Measurements from ENCODE around the gene EDC4. TPM values are rescaled to one million over a fixed set of nuclear protein-coding genes. Genes with fewer than 3 reads are reported as not detected.

The EDC4 gene
- total RNA-seq, 2 donors from 2014 or later, result 58.6 to 96.5 TPM

DNA sequence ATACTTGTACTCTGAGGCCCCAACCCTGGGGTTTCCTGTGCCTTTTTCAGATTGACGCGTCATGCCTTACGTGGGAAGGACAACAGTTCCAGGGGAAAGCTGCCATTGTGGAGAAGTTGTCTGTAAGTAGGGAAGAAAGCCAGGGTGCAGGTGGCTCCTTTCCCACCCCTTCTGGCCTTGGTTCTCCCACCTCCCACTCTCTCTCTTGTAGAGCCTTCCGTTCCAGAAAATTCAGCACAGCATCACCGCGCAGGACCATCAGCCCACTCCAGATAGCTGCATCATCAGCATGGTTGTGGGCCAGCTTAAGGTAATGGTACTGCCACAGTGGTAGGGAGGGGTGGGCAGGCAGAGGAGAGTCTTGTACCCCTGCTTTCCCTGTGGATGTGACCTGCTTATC, 4.6 kb upstream of the EDC4 start:
- H3K4me1 ChIP-seq, result peaks cover 3% of the 10 kb centered on the region
- no peak for DNase-seq
- no peak overlapping the region for H3K9ac ChIP-seq (ENCODE audit: low read depth in 2 of 2, low read length in 2 of 2)
- no peak overlapping the region for H3K27ac ChIP-seq
- TF ChIP-seq, protein P1, sequence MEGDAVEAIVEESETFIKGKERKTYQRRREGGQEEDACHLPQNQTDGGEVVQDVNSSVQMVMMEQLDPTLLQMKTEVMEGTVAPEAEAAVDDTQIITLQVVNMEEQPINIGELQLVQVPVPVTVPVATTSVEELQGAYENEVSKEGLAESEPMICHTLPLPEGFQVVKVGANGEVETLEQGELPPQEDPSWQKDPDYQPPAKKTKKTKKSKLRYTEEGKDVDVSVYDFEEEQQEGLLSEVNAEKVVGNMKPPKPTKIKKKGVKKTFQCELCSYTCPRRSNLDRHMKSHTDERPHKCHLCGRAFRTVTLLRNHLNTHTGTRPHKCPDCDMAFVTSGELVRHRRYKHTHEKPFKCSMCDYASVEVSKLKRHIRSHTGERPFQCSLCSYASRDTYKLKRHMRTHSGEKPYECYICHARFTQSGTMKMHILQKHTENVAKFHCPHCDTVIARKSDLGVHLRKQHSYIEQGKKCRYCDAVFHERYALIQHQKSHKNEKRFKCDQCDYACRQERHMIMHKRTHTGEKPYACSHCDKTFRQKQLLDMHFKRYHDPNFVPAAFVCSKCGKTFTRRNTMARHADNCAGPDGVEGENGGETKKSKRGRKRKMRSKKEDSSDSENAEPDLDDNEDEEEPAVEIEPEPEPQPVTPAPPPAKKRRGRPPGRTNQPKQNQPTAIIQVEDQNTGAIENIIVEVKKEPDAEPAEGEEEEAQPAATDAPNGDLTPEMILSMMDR (IDR thresholded peaks at IDR 0.05), result no peak
- intact Hi-C loops (cut with DNase I), result loop anchor here (10.0 kb wide), 1 partner anchor 53 kb away; no protein-coding TSS in a partner anchor
- H3K4me3 ChIP-seq, result no peak overlapping the region
- no peaks in the 10 kb centered on the region for H3K27me3 ChIP-seq
- H3K36me3 ChIP-seq, result no peaks in the 10 kb centered on the region
- no peaks in the 10 kb centered on the region for H3K9me3 ChIP-seq

GRCh38 chr16:67869653-67870052, 3.2 kb upstream of the EDC4 start:
- no peak overlapping the region for H3K4me3 ChIP-seq
- H3K9me3 ChIP-seq, result no peaks in the 10 kb centered on the region
- no peak for DNase-seq
- TF ChIP-seq, protein P1 (IDR thresholded peaks at IDR 0.05), result no peak
- no peak overlapping the region for H3K9ac ChIP-seq (ENCODE audit: low read depth in 2 of 2, low read length in 2 of 2)
- no peak overlapping the region for H3K27ac ChIP-seq
- intact Hi-C loops (cut with DNase I), result loop anchor here (10.0 kb wide), 1 partner anchor 55 kb away; no protein-coding TSS in a partner anchor
- peaks cover 12% of the 10 kb centered on the region for H3K4me1 ChIP-seq
- H3K27me3 ChIP-seq, result no peaks in the 10 kb centered on the region
- no peaks in the 10 kb centered on the region for H3K36me3 ChIP-seq

GRCh38 chr16:67871256-67871655, 1.6 kb upstream of the EDC4 start:
- TF ChIP-seq, protein P1 (IDR thresholded peaks at IDR 0.05), result no peak
- no peak overlapping the region for H3K27ac ChIP-seq
- H3K9me3 ChIP-seq, result no peaks in the 10 kb centered on the region
- no peak for DNase-seq
- no peak overlapping the region for H3K4me3 ChIP-seq
- no peak overlapping the region for H3K9ac ChIP-seq (ENCODE audit: low read depth in 2 of 2, low read length in 2 of 2)
- H3K4me1 ChIP-seq, result peaks cover 14% of the 10 kb centered on the region
- no peaks in the 10 kb centered on the region for H3K27me3 ChIP-seq
- intact Hi-C loops (cut with DNase I), result no loop called here
- H3K36me3 ChIP-seq, result no peaks in the 10 kb centered on the region

- TF ChIP-seq, protein P1 (IDR thresholded peaks at IDR 0.05), result no peak
- intact Hi-C loops (cut with DNase I), result no loop called here
- peak overlapping the region; percentile 100 for H3K4me3 ChIP-seq
- H3K9me3 ChIP-seq, result no peaks in the 10 kb centered on the region
- H3K36me3 ChIP-seq, result peaks cover 9% of the 10 kb centered on the region
- H3K27ac ChIP-seq, result peak overlapping the region; percentile 71
- no peaks in the 10 kb centered on the region for H3K27me3 ChIP-seq
- peak overlapping the region; percentile 93 to 97 for H3K9ac ChIP-seq (ENCODE audit: low read depth in 2 of 2, low read length in 2 of 2)
- H3K4me1 ChIP-seq, result peaks cover 14% of the 10 kb centered on the region
- no peak for DNase-seq
Measured at GRCh38 chr16:67872131-67872630, 671 bp upstream of the EDC4 start.

DNA sequence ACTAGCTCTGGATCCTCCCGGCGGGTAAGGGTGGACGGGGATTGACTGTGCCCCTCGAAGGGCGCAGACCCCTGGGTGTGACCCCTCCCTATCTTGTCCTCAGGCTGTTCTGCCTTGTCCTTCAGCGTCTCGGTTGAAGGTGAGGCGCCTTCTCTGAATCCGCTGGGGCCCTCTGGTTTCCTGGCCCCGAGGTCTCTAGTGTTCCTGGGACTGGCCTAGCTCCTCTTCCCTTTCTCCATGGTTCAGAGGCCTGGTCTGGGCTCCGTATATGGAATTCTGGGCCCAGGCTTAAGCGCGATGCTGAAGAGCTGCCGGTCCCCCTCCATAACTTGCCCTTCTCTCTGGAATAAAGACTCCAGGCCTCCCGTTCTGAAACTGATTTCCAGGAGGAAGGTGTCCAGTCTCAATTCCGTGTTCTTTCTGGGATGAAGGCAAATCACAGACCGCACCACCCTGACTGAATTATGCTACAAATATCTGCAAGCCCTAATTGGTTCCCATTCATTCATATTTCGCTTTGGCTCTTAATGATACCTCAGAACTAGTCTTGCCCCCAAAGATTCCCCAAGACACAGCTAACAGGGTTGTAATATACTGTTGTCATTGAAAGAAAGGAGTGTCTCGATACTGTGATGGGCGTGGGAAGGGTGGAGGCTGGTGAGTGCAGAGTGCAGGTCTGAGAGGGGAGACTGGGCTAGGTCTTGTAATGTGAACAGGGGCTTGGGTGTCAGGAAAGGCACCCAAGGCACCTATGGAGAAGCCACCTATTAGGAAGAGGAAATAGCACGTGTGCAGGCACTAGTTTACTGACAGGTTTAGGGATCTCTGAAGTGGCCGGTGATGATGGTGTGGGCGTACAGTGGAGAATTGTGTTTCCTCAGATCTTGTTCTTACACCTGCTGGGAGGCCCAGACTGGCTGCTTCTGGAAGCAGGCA, 851 bp downstream of the EDC4 start:
- Histone ChIP-seq H3K4me1 (peaks cover 14% of the 10 kb centered on the region), H3K27me3 (no peaks in the 10 kb centered on the region), H3K36me3 (peaks cover 20% of the 10 kb centered on the region), H3K4me3 (peak overlapping the region; percentile 100), H3K27ac (peak overlapping the region; percentile 71), H3K9me3 (no peaks in the 10 kb centered on the region), H3K9ac (ENCODE audit: low read depth in 2 of 2, low read length in 2 of 2) (peak overlapping the region; percentile 93 to 97)
- intact Hi-C loops (cut with DNase I), result no loop called here
- TF ChIP-seq, protein P1 (IDR thresholded peaks at IDR 0.05), result no peak
- peak; percentile 36 for DNase-seq

Measured in colonic mucosa (tissue), 4 donors.